ENCODE data around the gene STRBP. TPM values are rescaled to one million over a fixed set of nuclear protein-coding genes. Genes with fewer than 3 reads are reported as not detected.
"Not testable (repeated sequence)": the region's sequence is repeated elsewhere in the genome, so short reads cannot be mapped to it uniquely, and the experiment has no call there.

The STRBP gene
- total RNA-seq, 1 donor from 2014 or later: 14.9 TPM

- intact Hi-C loops (cut with micrococcal nuclease): no loop called here
Observed at GRCh38 chr9:123201083-123201482, 67.3 kb downstream of the STRBP start.

GRCh38 chr9:123200469-123200868 is 67.9 kb downstream of the STRBP start:
- intact Hi-C loops (cut with micrococcal nuclease): not testable (repeated sequence)

- intact Hi-C loops (cut with micrococcal nuclease): no loop called here
Observed at GRCh38 chr9:123196124-123196523, 72.3 kb downstream of the STRBP start.

- intact Hi-C loops (cut with micrococcal nuclease): no loop called here
Observed at GRCh38 chr9:123194023-123194422, 74.4 kb downstream of the STRBP start.

GRCh38 chr9:123191680-123192079 is 76.7 kb downstream of the STRBP start:
- intact Hi-C loops (cut with micrococcal nuclease): no loop called here

GRCh38 chr9:123191260-123191659 is 77.1 kb downstream of the STRBP start:
- intact Hi-C loops (cut with micrococcal nuclease): no loop called here

- intact Hi-C loops (cut with micrococcal nuclease): no loop called here
Observed at GRCh38 chr9:123187131-123187530, 81.3 kb downstream of the STRBP start.

GRCh38 chr9:123186029-123186428 is 82.4 kb downstream of the STRBP start:
- intact Hi-C loops (cut with micrococcal nuclease): not testable (repeated sequence)

GRCh38 chr9:123176949-123177348 is 91.4 kb downstream of the STRBP start:
- intact Hi-C loops (cut with micrococcal nuclease): no loop called here

GRCh38 chr9:123175854-123176629 is 92.3 kb downstream of the STRBP start:
- intact Hi-C loops (cut with micrococcal nuclease): no loop called here

GRCh38 chr9:123174887-123175518 is 93.4 kb downstream of the STRBP start:
- intact Hi-C loops (cut with micrococcal nuclease): no loop called here

GRCh38 chr9:123174079-123174478 is 94.3 kb downstream of the STRBP start:
- intact Hi-C loops (cut with micrococcal nuclease): no loop called here

GRCh38 chr9:123169926-123170325 is 98.5 kb downstream of the STRBP start:
- intact Hi-C loops (cut with micrococcal nuclease): no loop called here

- intact Hi-C loops (cut with micrococcal nuclease): no loop called here
Observed at GRCh38 chr9:123168586-123168985, 99.8 kb downstream of the STRBP start.

- intact Hi-C loops (cut with micrococcal nuclease): no loop called here
Observed at GRCh38 chr9:123167474-123167873, 100.9 kb downstream of the STRBP start.

- intact Hi-C loops (cut with micrococcal nuclease): no loop called here
Observed at GRCh38 chr9:123165813-123166212, 102.6 kb downstream of the STRBP start.

GRCh38 chr9:123164285-123164684 is 104.1 kb downstream of the STRBP start:
- intact Hi-C loops (cut with micrococcal nuclease): no loop called here

GRCh38 chr9:123162791-123163345 is 105.5 kb downstream of the STRBP start:
- intact Hi-C loops (cut with micrococcal nuclease): no loop called here

GRCh38 chr9:123162360-123162759 is 106.0 kb downstream of the STRBP start:
- intact Hi-C loops (cut with micrococcal nuclease): no loop called here

GRCh38 chr9:123157221-123157620 is 111.2 kb downstream of the STRBP start:
- intact Hi-C loops (cut with micrococcal nuclease): no loop called here

GRCh38 chr9:123150708-123151503 is 117.5 kb downstream of the STRBP start:
- intact Hi-C loops (cut with micrococcal nuclease): no loop called here

GRCh38 chr9:123149067-123149466 is 119.3 kb downstream of the STRBP start:
- intact Hi-C loops (cut with micrococcal nuclease): no loop called here
